ENCODE measurements around the gene ZNF407.
"Not testable (repeated sequence)": the region's sequence is repeated elsewhere in the genome, so short reads cannot be mapped to it uniquely, and the experiment has no call there.

Gene ZNF407

DNA sequence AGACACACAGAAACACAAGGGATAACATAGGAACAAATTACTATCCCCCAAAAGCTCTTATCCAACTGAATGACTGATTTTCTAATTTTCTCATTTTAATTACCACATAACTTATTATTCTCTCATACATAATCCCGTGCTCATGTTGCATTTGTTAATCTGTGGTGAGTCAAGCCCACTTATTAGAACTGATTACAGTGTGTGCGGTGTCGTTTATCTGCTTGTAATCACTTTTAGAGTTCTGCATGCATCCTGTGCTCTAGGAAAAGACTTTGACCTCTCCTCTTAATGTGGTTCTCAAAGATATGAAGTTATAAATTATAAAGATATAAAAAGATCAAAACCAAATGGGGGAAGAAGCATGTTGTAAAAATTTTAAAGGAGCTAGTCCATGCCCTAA lies 33.7 kb upstream of the ZNF407 start:
- no peak overlapping the region for H3K27ac ChIP-seq (ENCODE audit: low read length)
- H3F3A ChIP-seq (ENCODE audit: insufficient read depth, low read length), result no peaks in the 10 kb centered on the region
- no peaks in the 10 kb centered on the region for H3K79me2 ChIP-seq (ENCODE audit: low read length)
- H3K27me3 ChIP-seq (replicated peaks; ENCODE audit: insufficient read depth, low read length), result no peaks in the 10 kb centered on the region
- H3K9me2 ChIP-seq (replicated peaks; ENCODE audit: insufficient read depth, low read length), result no peaks in the 10 kb centered on the region
- H2AFZ ChIP-seq (ENCODE audit: low read length), result no peak overlapping the region
- H3K9me3 ChIP-seq (replicated peaks; ENCODE audit: insufficient read depth, low read length), result no peaks in the 10 kb centered on the region
- no peaks in the 10 kb centered on the region for H4K20me1 ChIP-seq (ENCODE audit: insufficient read depth, low read length)
- no peak overlapping the region for H3K4me3 ChIP-seq (ENCODE audit: low read length)
- TF ChIP-seq EZH2phosphoT487 (IDR thresholded peaks at IDR 0.05; ENCODE audit: low read length) (no peak), EZH2 (optimal IDR thresholded peaks at IDR 0.05; ENCODE audit: low read depth, low read length) (no peak)
- TF ChIP-seq, protein P1, sequence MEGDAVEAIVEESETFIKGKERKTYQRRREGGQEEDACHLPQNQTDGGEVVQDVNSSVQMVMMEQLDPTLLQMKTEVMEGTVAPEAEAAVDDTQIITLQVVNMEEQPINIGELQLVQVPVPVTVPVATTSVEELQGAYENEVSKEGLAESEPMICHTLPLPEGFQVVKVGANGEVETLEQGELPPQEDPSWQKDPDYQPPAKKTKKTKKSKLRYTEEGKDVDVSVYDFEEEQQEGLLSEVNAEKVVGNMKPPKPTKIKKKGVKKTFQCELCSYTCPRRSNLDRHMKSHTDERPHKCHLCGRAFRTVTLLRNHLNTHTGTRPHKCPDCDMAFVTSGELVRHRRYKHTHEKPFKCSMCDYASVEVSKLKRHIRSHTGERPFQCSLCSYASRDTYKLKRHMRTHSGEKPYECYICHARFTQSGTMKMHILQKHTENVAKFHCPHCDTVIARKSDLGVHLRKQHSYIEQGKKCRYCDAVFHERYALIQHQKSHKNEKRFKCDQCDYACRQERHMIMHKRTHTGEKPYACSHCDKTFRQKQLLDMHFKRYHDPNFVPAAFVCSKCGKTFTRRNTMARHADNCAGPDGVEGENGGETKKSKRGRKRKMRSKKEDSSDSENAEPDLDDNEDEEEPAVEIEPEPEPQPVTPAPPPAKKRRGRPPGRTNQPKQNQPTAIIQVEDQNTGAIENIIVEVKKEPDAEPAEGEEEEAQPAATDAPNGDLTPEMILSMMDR (IDR thresholded peaks at IDR 0.05; ENCODE audit: low read length), result no peak
- H3K9ac ChIP-seq (ENCODE audit: low read length), result no peak overlapping the region
- no peak overlapping the region for H3K4me2 ChIP-seq (ENCODE audit: low read depth, low read length)
- H3K4me1 ChIP-seq (ENCODE audit: low read length), result no peaks in the 10 kb centered on the region
- DNase-seq, result no peak
- H3K36me3 ChIP-seq (replicated peaks; ENCODE audit: insufficient read depth, low read length), result no peaks in the 10 kb centered on the region

DNA sequence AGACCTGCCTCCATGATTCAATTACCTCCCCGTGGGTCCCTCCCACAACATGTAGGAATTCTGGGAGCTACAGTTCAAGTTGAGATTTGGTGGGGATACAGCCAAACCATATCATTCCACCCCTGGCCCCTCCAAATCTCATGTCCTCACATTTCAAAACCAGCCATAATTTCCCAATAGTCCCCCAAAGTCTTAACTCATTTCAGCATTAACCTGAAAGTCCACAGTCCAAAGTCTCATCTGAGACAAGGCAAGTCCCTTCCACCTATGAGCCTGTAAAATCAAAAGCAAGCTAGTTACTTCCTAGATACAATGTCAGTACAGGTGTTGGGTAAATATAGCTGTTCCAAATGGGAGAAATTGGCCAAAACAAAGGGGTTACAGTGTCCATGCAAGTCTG lies 32.5 kb upstream of the ZNF407 start:
- not testable (repeated sequence) for H3K27ac ChIP-seq (ENCODE audit: low read length); H3K9me2 ChIP-seq (replicated peaks; ENCODE audit: insufficient read depth, low read length); H4K20me1 ChIP-seq (ENCODE audit: insufficient read depth, low read length); H3K4me2 ChIP-seq (ENCODE audit: low read depth, low read length); H3K9me3 ChIP-seq (replicated peaks; ENCODE audit: insufficient read depth, low read length); H3K27me3 ChIP-seq (replicated peaks; ENCODE audit: insufficient read depth, low read length); H3K79me2 ChIP-seq (ENCODE audit: low read length); H3K9ac ChIP-seq (ENCODE audit: low read length); H3K4me1 ChIP-seq (ENCODE audit: low read length); H3F3A ChIP-seq (ENCODE audit: insufficient read depth, low read length); DNase-seq; H3K4me3 ChIP-seq (ENCODE audit: low read length); H2AFZ ChIP-seq (ENCODE audit: low read length); H3K36me3 ChIP-seq (replicated peaks; ENCODE audit: insufficient read depth, low read length)

DNA sequence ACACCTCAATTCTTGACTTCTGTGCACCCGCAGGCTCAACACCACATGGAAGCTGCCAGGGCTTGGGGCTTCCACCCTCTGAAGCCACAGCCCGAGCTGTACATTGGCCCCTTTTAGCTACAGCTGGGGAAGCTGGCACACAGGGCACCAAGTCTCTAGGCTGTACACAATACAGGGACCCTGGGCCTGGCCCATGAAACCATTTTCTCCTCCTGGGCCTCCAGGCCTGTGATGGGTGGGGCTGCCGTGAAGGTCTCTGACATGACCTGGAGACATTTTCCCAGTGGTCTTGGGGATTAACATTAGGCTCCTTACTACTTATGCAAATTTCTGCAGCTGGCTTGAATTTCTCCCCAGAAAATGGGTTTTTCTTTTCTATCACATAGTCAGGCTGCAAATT lies 31.7 kb upstream of the ZNF407 start:
- H3K9me2 ChIP-seq (replicated peaks; ENCODE audit: insufficient read depth, low read length); DNase-seq; H4K20me1 ChIP-seq (ENCODE audit: insufficient read depth, low read length): not testable (repeated sequence)

DNA sequence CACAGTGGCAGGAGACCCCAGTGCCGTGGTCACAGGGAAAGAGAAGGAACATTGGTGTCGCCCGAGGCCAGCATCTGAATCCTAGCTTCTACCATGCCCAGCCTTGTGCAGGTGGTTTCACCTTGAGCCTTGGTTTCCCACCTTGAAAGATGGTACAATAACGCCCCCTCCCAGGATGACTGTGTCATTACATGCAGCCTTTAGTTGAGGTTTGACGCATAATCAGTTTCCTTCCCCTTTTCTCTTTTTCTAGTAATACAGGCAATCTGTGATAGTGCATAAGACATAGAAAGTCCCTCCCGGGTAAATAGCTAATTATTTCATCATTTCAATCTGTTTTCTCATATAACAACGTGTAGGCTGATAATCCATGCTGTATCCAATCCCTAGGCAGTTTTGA lies 29.8 kb upstream of the ZNF407 start:
- no peak overlapping the region for H3K27ac ChIP-seq (ENCODE audit: low read length)
- H3K9me2 ChIP-seq (replicated peaks; ENCODE audit: insufficient read depth, low read length), result no peaks in the 10 kb centered on the region
- no peaks in the 10 kb centered on the region for H4K20me1 ChIP-seq (ENCODE audit: insufficient read depth, low read length)
- no peaks in the 10 kb centered on the region for H3K27me3 ChIP-seq (replicated peaks; ENCODE audit: insufficient read depth, low read length)
- H3K9me3 ChIP-seq (replicated peaks; ENCODE audit: insufficient read depth, low read length), result no peaks in the 10 kb centered on the region
- DNase-seq, result no peak
- H2AFZ ChIP-seq (ENCODE audit: low read length), result no peak overlapping the region
- no peaks in the 10 kb centered on the region for H3K36me3 ChIP-seq (replicated peaks; ENCODE audit: insufficient read depth, low read length)
- no peak overlapping the region for H3K9ac ChIP-seq (ENCODE audit: low read length)
- no peak overlapping the region for H3K4me3 ChIP-seq (ENCODE audit: low read length)
- H3K4me2 ChIP-seq (ENCODE audit: low read depth, low read length), result no peak overlapping the region
- TF ChIP-seq EZH2 (optimal IDR thresholded peaks at IDR 0.05; ENCODE audit: low read depth, low read length) (no peak), EZH2phosphoT487 (IDR thresholded peaks at IDR 0.05; ENCODE audit: low read length) (no peak)
- H3F3A ChIP-seq (ENCODE audit: insufficient read depth, low read length), result no peaks in the 10 kb centered on the region
- no peaks in the 10 kb centered on the region for H3K4me1 ChIP-seq (ENCODE audit: low read length)
- no peaks in the 10 kb centered on the region for H3K79me2 ChIP-seq (ENCODE audit: low read length)

More for the DNA sequence above, 31.7 kb upstream of the ZNF407 start:
- not testable (repeated sequence) for H3K9me3 ChIP-seq (replicated peaks; ENCODE audit: insufficient read depth, low read length); H3F3A ChIP-seq (ENCODE audit: insufficient read depth, low read length); H3K4me2 ChIP-seq (ENCODE audit: low read depth, low read length); H3K27me3 ChIP-seq (replicated peaks; ENCODE audit: insufficient read depth, low read length); H2AFZ ChIP-seq (ENCODE audit: low read length); H3K79me2 ChIP-seq (ENCODE audit: low read length); H3K4me1 ChIP-seq (ENCODE audit: low read length); H3K9ac ChIP-seq (ENCODE audit: low read length); H3K27ac ChIP-seq (ENCODE audit: low read length); H3K36me3 ChIP-seq (replicated peaks; ENCODE audit: insufficient read depth, low read length); H3K4me3 ChIP-seq (ENCODE audit: low read length)

DNA sequence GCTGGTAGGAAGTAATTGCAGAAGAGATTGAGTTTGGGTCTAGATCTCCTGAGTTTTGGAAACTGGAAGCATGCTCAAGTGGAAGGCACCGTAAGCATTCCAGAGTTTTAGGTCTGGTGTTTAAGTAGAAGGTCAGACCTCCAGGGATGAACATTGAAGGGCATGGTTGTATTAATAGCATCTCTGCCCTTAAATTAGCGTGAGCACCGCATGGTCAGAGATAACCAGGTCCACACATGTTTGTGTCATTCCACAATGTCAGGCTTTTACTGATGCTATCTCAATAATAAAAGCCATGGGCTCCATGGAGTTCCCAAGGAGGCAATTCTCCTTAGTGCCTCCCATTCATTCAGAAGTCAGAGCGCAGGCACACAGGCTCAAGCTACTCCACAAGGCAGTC lies 28.3 kb upstream of the ZNF407 start:
- Histone ChIP-seq H4K20me1 (ENCODE audit: insufficient read depth, low read length) (no peaks in the 10 kb centered on the region), H3K79me2 (ENCODE audit: low read length) (no peaks in the 10 kb centered on the region), H3K9me2 (replicated peaks; ENCODE audit: insufficient read depth, low read length) (no peaks in the 10 kb centered on the region), H3K27me3 (replicated peaks; ENCODE audit: insufficient read depth, low read length) (no peaks in the 10 kb centered on the region), H2AFZ (ENCODE audit: low read length) (no peak overlapping the region), H3K9me3 (replicated peaks; ENCODE audit: insufficient read depth, low read length) (no peaks in the 10 kb centered on the region), H3F3A (ENCODE audit: insufficient read depth, low read length) (no peaks in the 10 kb centered on the region), H3K4me3 (ENCODE audit: low read length) (no peak overlapping the region), H3K27ac (ENCODE audit: low read length) (no peak overlapping the region), H3K9ac (ENCODE audit: low read length) (no peak overlapping the region), H3K4me1 (ENCODE audit: low read length) (no peaks in the 10 kb centered on the region), H3K36me3 (replicated peaks; ENCODE audit: insufficient read depth, low read length) (no peaks in the 10 kb centered on the region), H3K4me2 (ENCODE audit: low read depth, low read length) (no peak overlapping the region)
- DNase-seq, result no peak
- no peak for TF ChIP-seq EZH2phosphoT487 (IDR thresholded peaks at IDR 0.05; ENCODE audit: low read length)
- no peak for TF ChIP-seq EZH2 (optimal IDR thresholded peaks at IDR 0.05; ENCODE audit: low read depth, low read length)
- TF ChIP-seq, protein P1 (IDR thresholded peaks at IDR 0.05; ENCODE audit: low read length), result no peak

Measured in MM.1S (cell line).